GM23338 (cell line): ENCODE data around the gene CERK. TPM values are rescaled to one million over a fixed set of nuclear protein-coding genes. Genes with fewer than 3 reads are reported as not detected.

Experiments used
- ATAC-seq: fragments of 200-7000 bp; cut with Tn5 transposase; 3 replicates; pipeline ENCODE4 v1.9.1; 2020
- DNase-seq: peaks from one replicate; pipeline ENCODE4 v3.0.0-alpha.2; 2015; ENCODE audit warnings: low spot score
- H2AFZ ChIP-seq: fragments of 200-600 bp; sonication (generic); 2 replicates; pipeline ENCODE4 v1.8.0; 2016; ENCODE audit warnings: antibody characterized with exemption, mild to moderate bottlenecking, moderate library complexity
- H3F3A ChIP-seq: fragments of 200-600 bp; sonication (generic); replicated peaks from 2 replicates; pipeline ENCODE4 v1.8.0; 2017; ENCODE audit warnings: antibody characterized with exemption, mixed run types, low read depth
- H3K27ac ChIP-seq: fragments of 200-600 bp; sonication (generic); 2 replicates; pipeline ENCODE4 v1.6.1; 2016; ENCODE audit warnings: low read depth
- H3K27me3 ChIP-seq: fragments of 200-600 bp; sonication (generic); 2 replicates; pipeline ENCODE4 v1.8.0; 2016; ENCODE audit warnings: mild to moderate bottlenecking, mixed run types, moderate library complexity; ENCODE audit not compliant: insufficient read depth
- H3K36me3 ChIP-seq: fragments of 200-600 bp; sonication (generic); 2 replicates; pipeline ENCODE4 v1.8.0; 2016; ENCODE audit warnings: mild to moderate bottlenecking; ENCODE audit not compliant: insufficient read depth
- H3K4me1 ChIP-seq: fragments of 200-600 bp; sonication (generic); 2 replicates; pipeline ENCODE4 v1.8.0; 2016; ENCODE audit warnings: mild to moderate bottlenecking, moderate library complexity; ENCODE audit not compliant: insufficient read depth
- H3K4me2 ChIP-seq: fragments of 200-600 bp; sonication (generic); 2 replicates; pipeline ENCODE4 v1.7.1; 2017; ENCODE audit warnings: mixed run types
- H3K4me3 ChIP-seq: fragments of 200-600 bp; sonication (generic); 2 replicates; pipeline ENCODE4 v1.6.1; 2016; ENCODE audit warnings: mixed run types
- H3K79me2 ChIP-seq: fragments of 200-600 bp; sonication (generic); replicated peaks from 2 replicates; pipeline ENCODE4 v1.8.0; 2017; ENCODE audit warnings: mild to moderate bottlenecking; ENCODE audit not compliant: insufficient read depth
- H3K9me2 ChIP-seq: fragments of 200-600 bp; sonication (generic); 2 replicates; pipeline ENCODE4 v1.8.0; 2017; ENCODE audit not compliant: insufficient read depth
- H4K20me1 ChIP-seq: fragments of 200-600 bp; sonication (generic); replicated peaks from 2 replicates; pipeline ENCODE4 v1.8.0; 2017; ENCODE audit warnings: mild to moderate bottlenecking; ENCODE audit not compliant: insufficient read depth
- H3K27ac Mint-ChIP-seq: 2 replicates; pipeline ENCODE4 v1.8.0; 2020; ENCODE audit warnings: inconsistent platforms, mild to moderate bottlenecking, moderate library complexity, mixed read lengths
- H3K27me3 Mint-ChIP-seq: 3 replicates; pipeline ENCODE4 v1.8.0; 2022; ENCODE audit warnings: low read depth, mild to moderate bottlenecking, moderate library complexity, mixed read lengths, inconsistent platforms; ENCODE audit not compliant: insufficient read depth, poor library complexity
- H3K36me3 Mint-ChIP-seq: 3 replicates; pipeline ENCODE4 v1.8.0; 2021; ENCODE audit warnings: low read depth, mild to moderate bottlenecking, inconsistent platforms, moderate library complexity, mixed read lengths
- H3K4me1 Mint-ChIP-seq: 3 replicates; pipeline ENCODE4 v1.8.0; 2020; ENCODE audit warnings: mild to moderate bottlenecking, inconsistent platforms, mixed read lengths
- H3K4me3 Mint-ChIP-seq: 3 replicates; pipeline ENCODE4 v1.8.0; 2021; ENCODE audit warnings: moderate library complexity, mild to moderate bottlenecking, inconsistent platforms, mixed read lengths
- H3K9me3 Mint-ChIP-seq: 3 replicates; pipeline ENCODE4 v1.8.0; 2020; ENCODE audit warnings: moderate library complexity, mild to moderate bottlenecking, inconsistent platforms, mixed read lengths
- CREB1 ChIP-seq: fragments of 250-450 bp; sonication (Bioruptor Pico); IDR thresholded peaks from 2 replicates; pipeline ENCODE4 v1.5.0; 2020; ENCODE audit warnings: low read depth, mild to moderate bottlenecking, moderate library complexity
- EZH2 ChIP-seq: fragments of 200-600 bp; sonication (generic); IDR thresholded peaks from one replicate; pipeline ENCODE4 v1.8.0; 2017; ENCODE audit warnings: antibody characterized with exemption, mild to moderate bottlenecking, low read depth; ENCODE audit not compliant: unreplicated experiment
- EZH2phosphoT487 ChIP-seq: fragments of 200-600 bp; sonication (generic); IDR thresholded peaks from one replicate; pipeline ENCODE4 v1.8.1; 2018; ENCODE audit warnings: antibody characterized with exemption; ENCODE audit not compliant: unreplicated experiment
- JUNB ChIP-seq: IDR thresholded peaks from one replicate; pipeline ENCODE4 v1.6.1; 2016; ENCODE audit warnings: antibody characterized with exemption; ENCODE audit not compliant: unreplicated experiment
- NANOG ChIP-seq: IDR thresholded peaks from 2 replicates; pipeline ENCODE4 v1.6.1; 2016; ENCODE audit warnings: antibody characterized with exemption, borderline replicate concordance
- POLR2AphosphoS5 ChIP-seq: IDR thresholded peaks from 2 replicates; pipeline ENCODE4 v1.6.1; 2016; ENCODE audit warnings: antibody characterized with exemption, low read depth
- REST ChIP-seq: IDR thresholded peaks from one replicate; pipeline ENCODE4 v1.6.1; 2018; ENCODE audit warnings: antibody characterized with exemption; ENCODE audit not compliant: unreplicated experiment
- STAT1 ChIP-seq: IDR thresholded peaks from one replicate; pipeline ENCODE4 v1.6.1; 2016; ENCODE audit warnings: antibody characterized with exemption; ENCODE audit not compliant: unreplicated experiment
- ZNF114 ChIP-seq: fragments of 250-450 bp; sonication (Bioruptor Pico); IDR thresholded peaks from 2 replicates; pipeline ENCODE4 v1.5.0; 2020; ENCODE audit warnings: mild to moderate bottlenecking, moderate library complexity
- ZNF331 ChIP-seq: fragments of 250-450 bp; sonication (Bioruptor Pico); IDR thresholded peaks from 2 replicates; pipeline ENCODE4 v1.5.0; 2020; ENCODE audit warnings: low read depth, mild to moderate bottlenecking, moderate library complexity
- ZNF462 ChIP-seq: fragments of 250-450 bp; sonication (Bioruptor Pico); IDR thresholded peaks from 2 replicates; pipeline ENCODE4 v1.5.0; 2020; ENCODE audit warnings: mild to moderate bottlenecking, moderate library complexity
- polyA plus RNA-seq: library from polyadenylated mRNA; unstranded; fragments of >200 nt; fragmentation: Nextera tagmentation; extraction: Ambion mirVana; gene quantifications from 2 replicates; pipeline ENCODE4 v1.2.1, GENCODE V29; 2016
- total RNA-seq: library from RNA; depleted of rRNA; stranded (reverse); fragments of >200 nt; shearing (Covaris generic); gene quantifications from 2 replicates; pipeline ENCODE4 v1.2.3, GENCODE V29; 2014
- TF ChIP-seq, protein P1 (sequence below), 2 experiments: fragments of 200-600 bp in 1 of 2; sonication (generic) in 1 of 2; conservative IDR thresholded peaks; 2 replicates each; pipeline versions ENCODE4 v1.5.1 to v1.6.1; 2016 to 2017; ENCODE audit warnings: antibody characterized with exemption in 2 of 2, low read depth in 2 of 2, mild to moderate bottlenecking in 2 of 2, moderate library complexity in 1 of 2
- TF ChIP-seq, protein P2 (sequence below): IDR thresholded peaks from 2 replicates; pipeline ENCODE4 v1.6.1; 2016; ENCODE audit warnings: antibody characterized with exemption

The CERK gene
- total and polyA plus RNA-seq, 2 experiments from 2014 or later: 12.7 to 62.9 TPM

DNA sequence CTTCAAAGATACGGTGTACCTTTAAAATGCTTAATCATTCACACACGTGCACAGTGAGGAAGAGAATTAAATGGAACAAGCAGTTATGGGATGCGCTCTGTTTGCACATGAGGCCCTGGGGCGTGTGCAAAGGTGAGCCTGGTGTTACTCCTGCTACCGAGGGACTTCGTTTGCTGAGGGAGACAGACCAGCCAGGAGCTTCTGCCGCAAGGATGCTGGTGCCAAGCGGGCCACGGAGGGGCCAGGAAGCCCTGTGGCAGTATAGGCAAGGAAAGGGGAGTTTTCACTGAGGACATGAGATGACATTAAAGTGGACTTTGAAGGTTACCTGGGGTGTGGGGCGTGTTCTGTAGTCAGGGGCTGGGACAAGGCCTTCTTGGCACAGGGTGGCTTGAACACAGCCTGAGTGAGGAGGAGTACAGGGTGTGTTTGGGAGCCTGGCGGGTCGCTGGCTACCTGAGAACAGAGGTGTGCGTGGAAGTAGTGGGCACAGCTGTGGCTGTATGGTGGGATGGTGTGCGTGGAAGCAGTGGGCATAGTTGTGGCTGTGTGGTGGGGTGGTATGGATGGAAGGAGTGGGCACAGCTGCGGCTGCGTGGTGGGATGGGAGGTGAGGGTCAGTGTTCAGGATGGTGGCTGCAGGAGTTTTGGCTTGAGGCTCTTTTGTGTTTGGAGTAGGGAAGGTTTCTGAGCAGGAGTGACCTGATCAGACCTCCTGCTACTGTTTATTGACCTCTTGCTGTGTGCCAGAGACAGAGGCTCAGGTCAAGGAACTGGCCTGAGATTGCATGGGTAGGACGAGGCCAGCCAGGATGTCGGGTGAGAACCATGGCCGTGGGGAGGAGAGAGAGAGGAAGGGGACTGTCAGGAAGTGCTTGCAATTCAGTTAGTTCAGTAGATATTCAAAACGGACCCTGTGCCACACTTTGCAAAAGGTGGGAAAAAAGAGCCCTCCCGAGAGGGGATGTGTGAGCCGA lies 38.1 kb upstream of the CERK start:
- Histone ChIP-seq H2AFZ (no peak overlapping the region), H3K9me2 (no peaks in the 10 kb centered on the region), H3K27ac (no peak overlapping the region), H3K4me1 (peaks cover 14% of the 10 kb centered on the region; the same call in 1 of the 2 replicates), H3K4me3 (no peak overlapping the region), H3K79me2 (peaks cover 84% of the 10 kb centered on the region), H3K27me3 (no peaks in the 10 kb centered on the region), H3K4me2 (no peak overlapping the region), H3F3A (no peaks in the 10 kb centered on the region), H3K36me3 (no peaks in the 10 kb centered on the region), H4K20me1 (peaks cover 4% of the 10 kb centered on the region; the same call in 1 of the 2 replicates)
- Mint-ChIP-seq H3K4me1 (peaks cover 27% of the 10 kb centered on the region), H3K9me3 (no peaks in the 10 kb centered on the region), H3K36me3 (peaks cover 5% of the 10 kb centered on the region; the same call in 2 of the 3 replicates), H3K27ac (peak overlapping the region; percentile 55), H3K27me3 (peaks cover 12% of the 10 kb centered on the region), H3K4me3 (no peak overlapping the region)
- DNase-seq (no peak), ATAC-seq (no peak)
- TF ChIP-seq, protein P1, sequence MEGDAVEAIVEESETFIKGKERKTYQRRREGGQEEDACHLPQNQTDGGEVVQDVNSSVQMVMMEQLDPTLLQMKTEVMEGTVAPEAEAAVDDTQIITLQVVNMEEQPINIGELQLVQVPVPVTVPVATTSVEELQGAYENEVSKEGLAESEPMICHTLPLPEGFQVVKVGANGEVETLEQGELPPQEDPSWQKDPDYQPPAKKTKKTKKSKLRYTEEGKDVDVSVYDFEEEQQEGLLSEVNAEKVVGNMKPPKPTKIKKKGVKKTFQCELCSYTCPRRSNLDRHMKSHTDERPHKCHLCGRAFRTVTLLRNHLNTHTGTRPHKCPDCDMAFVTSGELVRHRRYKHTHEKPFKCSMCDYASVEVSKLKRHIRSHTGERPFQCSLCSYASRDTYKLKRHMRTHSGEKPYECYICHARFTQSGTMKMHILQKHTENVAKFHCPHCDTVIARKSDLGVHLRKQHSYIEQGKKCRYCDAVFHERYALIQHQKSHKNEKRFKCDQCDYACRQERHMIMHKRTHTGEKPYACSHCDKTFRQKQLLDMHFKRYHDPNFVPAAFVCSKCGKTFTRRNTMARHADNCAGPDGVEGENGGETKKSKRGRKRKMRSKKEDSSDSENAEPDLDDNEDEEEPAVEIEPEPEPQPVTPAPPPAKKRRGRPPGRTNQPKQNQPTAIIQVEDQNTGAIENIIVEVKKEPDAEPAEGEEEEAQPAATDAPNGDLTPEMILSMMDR (conservative IDR thresholded peaks at IDR 0.05; ENCODE audit: low read depth in 2 of 2): no peak
- no peak for TF ChIP-seq ZNF331 (CRISPR knock-in tag)
- no peak for TF ChIP-seq EZH2
- no peak for TF ChIP-seq ZNF462 (CRISPR knock-in tag)
- no peak for TF ChIP-seq ZNF114 (CRISPR knock-in tag)
- TF ChIP-seq JUNB: no peak
- no peak for TF ChIP-seq POLR2AphosphoS5
- no peak for TF ChIP-seq NANOG
- TF ChIP-seq EZH2phosphoT487: no peak
- TF ChIP-seq CREB1 (CRISPR knock-in tag): no peak
- no peak for TF ChIP-seq STAT1
- TF ChIP-seq, protein P2, sequence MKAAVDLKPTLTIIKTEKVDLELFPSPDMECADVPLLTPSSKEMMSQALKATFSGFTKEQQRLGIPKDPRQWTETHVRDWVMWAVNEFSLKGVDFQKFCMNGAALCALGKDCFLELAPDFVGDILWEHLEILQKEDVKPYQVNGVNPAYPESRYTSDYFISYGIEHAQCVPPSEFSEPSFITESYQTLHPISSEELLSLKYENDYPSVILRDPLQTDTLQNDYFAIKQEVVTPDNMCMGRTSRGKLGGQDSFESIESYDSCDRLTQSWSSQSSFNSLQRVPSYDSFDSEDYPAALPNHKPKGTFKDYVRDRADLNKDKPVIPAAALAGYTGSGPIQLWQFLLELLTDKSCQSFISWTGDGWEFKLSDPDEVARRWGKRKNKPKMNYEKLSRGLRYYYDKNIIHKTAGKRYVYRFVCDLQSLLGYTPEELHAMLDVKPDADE: no peak
- TF ChIP-seq REST: no peak
